HG02678 (cell line): ENCODE data around the gene AKAP6.
"Not testable (repeated sequence)": the region's sequence is repeated elsewhere in the genome, so short reads cannot be mapped to it uniquely, and the experiment has no call there.

Source experiments
- ATAC-seq: cut with Tn5 transposase; IDR thresholded peaks from one replicate; pipeline ENCODE4 v1.9.1; 2021; ENCODE audit warnings: mild to moderate bottlenecking, moderate library complexity; ENCODE audit not compliant: unreplicated experiment

The AKAP6 gene

GRCh38 chr14:32370714-32371113, 41.6 kb downstream of the AKAP6 start:
- no peak for ATAC-seq

GRCh38 chr14:32372154-32372553, 43.1 kb downstream of the AKAP6 start:
- ATAC-seq, result no peak

GRCh38 chr14:32373174-32373573, 44.1 kb downstream of the AKAP6 start:
- not testable (repeated sequence) for ATAC-seq

- no peak for ATAC-seq
Measured at GRCh38 chr14:32374155-32374554, 45.1 kb downstream of the AKAP6 start.

GRCh38 chr14:32375663-32376062, 46.6 kb downstream of the AKAP6 start:
- ATAC-seq, result no peak

- ATAC-seq, result no peak
Measured at GRCh38 chr14:32377046-32377646, 48.0 kb downstream of the AKAP6 start.

- no peak for ATAC-seq
Measured at GRCh38 chr14:32378284-32378683, 49.2 kb downstream of the AKAP6 start.

- no peak for ATAC-seq
Measured at GRCh38 chr14:32379447-32379846, 50.3 kb downstream of the AKAP6 start.

- no peak for ATAC-seq
Measured at GRCh38 chr14:32381869-32382268, 52.8 kb downstream of the AKAP6 start.

- ATAC-seq, result no peak
Measured at GRCh38 chr14:32382704-32383103, 53.6 kb downstream of the AKAP6 start.

GRCh38 chr14:32383364-32384009, 54.4 kb downstream of the AKAP6 start:
- no peak for ATAC-seq

- no peak for ATAC-seq
Measured at GRCh38 chr14:32384464-32384863, 55.4 kb downstream of the AKAP6 start.

GRCh38 chr14:32387295-32387694, 58.2 kb downstream of the AKAP6 start:
- not testable (repeated sequence) for ATAC-seq

GRCh38 chr14:32393119-32393518, 64.0 kb downstream of the AKAP6 start:
- ATAC-seq, result no peak

- no peak for ATAC-seq
Measured at GRCh38 chr14:32394038-32394437, 64.9 kb downstream of the AKAP6 start.

GRCh38 chr14:32396885-32397284, 67.8 kb downstream of the AKAP6 start:
- ATAC-seq, result no peak

- ATAC-seq, result no peak
Measured at GRCh38 chr14:32397861-32398640, 69.0 kb downstream of the AKAP6 start.

GRCh38 chr14:32399920-32400319, 70.8 kb downstream of the AKAP6 start:
- ATAC-seq, result no peak

GRCh38 chr14:32400480-32400879, 71.4 kb downstream of the AKAP6 start:
- ATAC-seq, result no peak

- ATAC-seq, result no peak
Measured at GRCh38 chr14:32403021-32403420, 73.9 kb downstream of the AKAP6 start.

GRCh38 chr14:32403688-32404087, 74.6 kb downstream of the AKAP6 start:
- ATAC-seq, result no peak
